GM12801 (cell line): Measurements from ENCODE around the gene FAM229A.

Experiments
- TF ChIP-seq, protein P1 (sequence below): IDR thresholded peaks from one replicate; pipeline ENCODE4 v1.5.1; 2011; ENCODE audit warnings: control low read depth; ENCODE audit not compliant: insufficient read length; ENCODE audit errors: extremely low read depth

Gene FAM229A

DNA sequence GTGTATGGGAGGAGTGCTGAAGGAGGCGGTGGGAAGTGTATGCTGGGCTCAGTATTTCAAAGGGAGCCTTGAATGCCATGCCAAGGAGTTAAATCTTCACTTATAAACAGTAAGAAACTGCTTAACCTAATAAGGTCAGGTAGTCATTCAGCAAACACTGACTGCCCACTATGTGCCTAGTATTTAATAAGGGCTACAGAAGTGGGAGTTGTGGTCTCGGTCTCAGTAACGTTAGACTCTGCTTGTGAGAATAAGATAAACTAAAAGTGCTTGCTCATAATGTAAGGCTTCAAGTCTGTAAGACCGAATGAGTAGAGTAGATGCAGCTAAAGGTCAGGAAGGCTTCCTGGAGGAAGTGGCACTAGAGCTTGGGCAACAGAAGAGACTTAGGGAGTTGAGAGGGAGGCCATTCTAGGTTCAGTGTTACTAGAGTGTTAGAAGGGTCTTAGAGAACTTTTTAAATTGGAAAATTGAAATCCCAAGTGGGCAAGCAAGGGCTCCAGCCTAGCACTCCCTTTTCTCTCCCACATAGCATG, 32.3 kb downstream of the FAM229A start:
- TF ChIP-seq, protein P1, sequence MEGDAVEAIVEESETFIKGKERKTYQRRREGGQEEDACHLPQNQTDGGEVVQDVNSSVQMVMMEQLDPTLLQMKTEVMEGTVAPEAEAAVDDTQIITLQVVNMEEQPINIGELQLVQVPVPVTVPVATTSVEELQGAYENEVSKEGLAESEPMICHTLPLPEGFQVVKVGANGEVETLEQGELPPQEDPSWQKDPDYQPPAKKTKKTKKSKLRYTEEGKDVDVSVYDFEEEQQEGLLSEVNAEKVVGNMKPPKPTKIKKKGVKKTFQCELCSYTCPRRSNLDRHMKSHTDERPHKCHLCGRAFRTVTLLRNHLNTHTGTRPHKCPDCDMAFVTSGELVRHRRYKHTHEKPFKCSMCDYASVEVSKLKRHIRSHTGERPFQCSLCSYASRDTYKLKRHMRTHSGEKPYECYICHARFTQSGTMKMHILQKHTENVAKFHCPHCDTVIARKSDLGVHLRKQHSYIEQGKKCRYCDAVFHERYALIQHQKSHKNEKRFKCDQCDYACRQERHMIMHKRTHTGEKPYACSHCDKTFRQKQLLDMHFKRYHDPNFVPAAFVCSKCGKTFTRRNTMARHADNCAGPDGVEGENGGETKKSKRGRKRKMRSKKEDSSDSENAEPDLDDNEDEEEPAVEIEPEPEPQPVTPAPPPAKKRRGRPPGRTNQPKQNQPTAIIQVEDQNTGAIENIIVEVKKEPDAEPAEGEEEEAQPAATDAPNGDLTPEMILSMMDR = no peak

DNA sequence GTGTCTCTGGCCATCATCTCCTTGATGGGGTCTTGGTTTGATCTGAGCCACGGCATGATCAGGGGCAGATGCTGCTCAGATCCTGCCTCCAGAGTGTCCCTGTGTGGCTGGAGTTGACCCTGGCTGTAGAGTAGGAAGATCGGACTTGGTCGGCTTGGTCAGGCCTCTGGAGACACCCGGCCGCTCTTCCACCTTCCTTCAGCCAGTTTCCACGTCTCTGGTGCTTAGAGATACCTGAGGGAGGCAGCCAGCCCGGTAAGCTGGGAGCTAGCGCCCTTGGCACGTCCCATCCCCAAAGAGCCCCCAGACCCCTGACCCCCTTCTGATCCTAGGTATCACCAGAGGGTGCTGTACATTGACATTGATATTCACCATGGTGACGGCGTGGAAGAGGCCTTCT, 35.1 kb downstream of the FAM229A start:
- TF ChIP-seq, protein P1 = no peak

DNA sequence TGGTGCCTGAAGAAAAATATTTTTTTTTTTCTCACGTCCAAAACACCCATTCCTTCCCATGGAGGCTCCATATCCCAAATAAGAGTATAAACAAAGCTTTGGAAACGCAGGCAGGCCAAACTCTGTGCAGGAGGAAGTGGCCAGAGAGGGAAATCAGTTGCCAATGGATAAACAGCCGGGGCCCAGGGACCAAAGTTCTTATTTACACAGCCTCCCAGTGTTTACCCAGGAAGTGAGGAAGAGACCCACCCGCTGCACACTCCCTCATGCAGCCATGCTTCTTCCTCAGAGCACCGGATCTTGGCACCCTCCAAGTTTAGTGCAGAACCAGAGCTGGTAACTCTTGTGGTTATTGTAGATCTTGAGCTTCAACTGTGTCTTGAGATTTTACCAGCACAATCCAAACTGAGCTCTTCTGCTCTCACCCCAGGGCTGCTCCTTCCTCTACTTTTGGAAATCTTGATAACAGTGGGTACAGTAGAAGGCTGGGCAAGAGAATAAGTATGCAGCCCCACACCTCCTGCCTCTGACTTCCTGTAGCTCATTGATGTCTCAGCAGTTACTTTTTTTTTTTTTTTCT, 40.5 kb downstream of the FAM229A start:
- TF ChIP-seq, protein P1 = no peak

DNA sequence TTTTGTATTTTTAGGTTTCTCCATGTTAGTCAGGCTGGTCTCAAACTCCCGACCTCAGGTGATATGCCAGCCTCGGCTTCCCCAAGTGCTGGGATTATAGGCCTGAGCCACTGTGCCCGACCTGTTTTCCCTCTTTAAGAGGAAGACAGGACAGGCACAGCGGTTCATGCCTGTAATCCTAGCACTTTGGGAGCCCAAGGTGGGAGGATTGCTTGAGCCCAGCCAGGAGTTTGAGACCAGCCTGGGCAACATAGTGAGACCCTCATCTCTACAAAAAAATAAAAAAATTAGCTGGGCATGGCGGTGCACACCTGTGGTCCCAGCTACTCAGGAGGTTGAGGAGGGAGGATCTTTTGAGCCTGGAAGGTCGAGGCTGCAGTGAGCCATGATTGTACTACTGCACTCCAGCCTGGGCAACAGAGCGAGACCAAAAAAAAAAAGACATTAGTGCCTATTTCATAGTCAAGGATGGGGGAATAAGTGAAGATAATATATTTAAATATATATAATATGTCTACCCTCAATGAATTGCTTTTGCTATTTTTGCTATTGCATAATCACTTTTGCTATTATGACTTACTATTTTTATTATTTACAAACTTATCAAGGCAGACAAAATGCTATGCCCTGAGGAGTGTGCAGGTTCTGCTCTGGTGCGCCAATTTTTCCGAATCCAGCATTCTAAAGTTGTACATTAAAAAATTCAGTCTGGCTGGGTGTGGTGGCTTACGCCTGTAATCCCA, 44.0 kb downstream of the FAM229A start:
- TF ChIP-seq, protein P1 = no peak

DNA sequence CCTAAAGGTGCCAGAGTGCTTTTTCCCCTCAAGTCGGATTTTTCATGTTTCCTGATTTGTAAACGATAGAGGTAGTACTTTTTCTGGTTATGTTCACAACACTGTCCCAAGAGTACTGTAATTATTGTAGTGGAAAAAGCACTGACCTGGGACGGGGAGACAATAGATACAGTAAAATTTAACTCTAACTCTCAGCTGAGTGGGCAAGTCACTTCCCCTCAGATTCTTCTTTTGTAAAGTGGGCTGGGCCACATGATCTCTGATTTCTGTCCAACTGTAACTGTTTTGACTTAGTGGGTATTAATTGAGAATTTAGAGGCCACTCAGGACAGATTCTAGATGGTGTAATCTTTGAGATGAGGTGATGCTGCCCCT, 45.4 kb downstream of the FAM229A start:
- TF ChIP-seq, protein P1 = no peak

DNA sequence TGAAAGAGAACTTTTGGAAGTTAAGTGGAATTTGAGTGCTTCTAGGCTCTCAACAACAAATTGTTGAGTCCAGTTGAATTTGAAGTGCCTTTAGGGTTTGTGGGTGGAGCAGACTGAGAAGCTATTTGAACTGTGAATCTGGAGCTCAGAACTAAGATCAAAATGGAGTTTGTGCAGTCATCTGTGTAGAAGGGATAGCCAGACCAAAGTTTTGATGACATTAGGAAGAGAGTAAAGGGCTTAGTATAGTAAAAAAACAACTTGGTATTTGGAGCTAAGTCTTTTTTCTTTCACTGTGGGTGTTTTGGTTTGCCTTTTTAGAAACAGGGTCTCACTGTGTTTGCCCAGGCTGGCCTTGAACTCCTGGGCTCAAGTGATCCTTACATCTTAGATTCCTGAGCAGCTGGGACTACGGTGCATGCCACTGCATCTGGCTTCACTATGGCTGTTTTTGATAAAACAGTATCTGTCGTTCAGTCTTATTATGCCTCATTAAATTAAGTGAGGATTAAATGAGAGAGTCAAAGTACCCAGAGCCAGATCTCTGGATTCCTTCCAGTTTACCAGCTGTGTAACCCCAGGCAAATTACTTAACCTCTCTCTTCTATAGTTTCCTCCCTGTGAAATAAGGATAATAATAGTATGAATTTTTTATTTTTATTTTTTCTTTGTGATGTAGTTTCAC, 50.4 kb downstream of the FAM229A start:
- TF ChIP-seq, protein P1 = no peak
